HG02884 (cell line): ENCODE data around the gene FAM83F.

Experiments used
- ATAC-seq: cut with Tn5 transposase; IDR thresholded peaks from one replicate; pipeline ENCODE4 v1.9.1; 2021; ENCODE audit warnings: mild to moderate bottlenecking, moderate library complexity; ENCODE audit not compliant: unreplicated experiment

FAM83F gene

DNA sequence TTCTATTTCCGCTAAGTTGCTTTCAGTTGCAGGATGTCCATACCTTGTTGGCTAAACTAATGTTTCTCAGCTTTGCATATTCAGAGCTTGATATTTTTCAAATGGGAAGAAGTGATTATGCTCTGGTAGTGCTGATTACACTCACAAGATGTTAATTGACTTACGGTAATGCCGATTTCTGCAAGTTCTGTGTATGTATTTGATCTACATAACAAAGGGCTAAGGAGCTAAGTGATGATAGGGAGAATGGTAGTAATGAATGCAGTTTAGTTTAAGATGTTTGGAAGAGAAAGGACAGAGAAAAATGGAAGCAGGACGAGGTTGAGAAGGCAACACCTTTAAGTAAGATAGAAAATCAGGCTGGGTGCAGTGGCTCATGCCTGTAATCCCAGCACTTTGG is 61.4 kb downstream of the FAM83F start:
- no peak for ATAC-seq

DNA sequence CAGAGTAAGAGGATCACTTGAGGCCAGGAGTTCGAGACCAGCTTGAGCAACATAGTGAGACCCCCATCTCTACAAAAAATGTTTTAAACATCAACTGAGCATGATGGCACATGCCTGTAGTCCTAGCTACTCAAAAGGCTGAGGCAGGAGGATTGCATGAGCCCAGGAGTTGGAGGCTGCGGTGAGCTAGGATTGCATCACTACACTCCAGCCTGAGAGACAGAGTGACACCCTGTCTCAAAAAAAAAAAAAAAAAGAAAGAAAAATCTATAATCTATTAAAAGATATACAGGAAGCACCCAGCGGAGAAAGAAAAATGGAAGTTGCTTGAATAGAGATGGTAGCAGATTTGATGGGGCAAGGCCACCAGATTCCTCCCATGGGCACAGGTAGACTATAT is 61.8 kb downstream of the FAM83F start:
- no peak for ATAC-seq

DNA sequence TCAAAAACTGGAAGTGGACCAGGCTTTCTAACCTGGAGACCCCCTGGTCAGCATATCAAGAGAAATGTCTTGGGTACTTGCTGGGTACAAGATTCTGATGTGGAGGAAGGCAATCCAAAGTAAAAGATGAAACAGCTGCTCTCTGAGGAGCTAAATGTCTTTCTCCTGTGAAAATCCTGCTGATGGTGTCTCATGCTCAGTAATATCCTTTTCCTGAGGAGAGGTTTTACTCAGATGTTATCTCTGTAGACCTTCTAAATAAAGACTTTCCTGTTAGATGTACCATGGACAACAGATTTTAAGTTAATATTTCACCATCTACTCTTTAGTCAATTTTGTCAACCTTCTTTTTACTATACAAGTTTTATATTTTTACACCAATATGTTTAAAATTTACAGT is 62.9 kb downstream of the FAM83F start:
- ATAC-seq, result no peak

DNA sequence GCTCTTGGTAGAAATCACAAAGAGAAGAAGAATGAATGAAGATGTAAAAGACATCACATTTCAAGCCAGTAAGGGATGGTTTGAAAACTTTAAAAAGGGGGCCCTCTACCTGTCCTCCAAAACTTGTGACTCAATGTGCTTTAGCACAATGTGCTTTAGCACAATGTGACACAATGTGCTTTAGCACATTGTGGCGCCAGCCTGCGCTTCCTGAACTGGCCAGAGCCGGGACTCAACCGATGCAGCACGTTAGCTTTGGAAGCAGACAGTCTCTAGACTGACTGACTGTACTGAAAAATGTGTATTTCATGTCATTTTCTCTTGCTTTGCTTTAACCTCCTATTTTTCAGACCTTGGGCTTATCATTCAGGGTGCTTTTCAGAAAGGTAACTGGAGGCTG is 63.5 kb downstream of the FAM83F start:
- ATAC-seq, result no peak

DNA sequence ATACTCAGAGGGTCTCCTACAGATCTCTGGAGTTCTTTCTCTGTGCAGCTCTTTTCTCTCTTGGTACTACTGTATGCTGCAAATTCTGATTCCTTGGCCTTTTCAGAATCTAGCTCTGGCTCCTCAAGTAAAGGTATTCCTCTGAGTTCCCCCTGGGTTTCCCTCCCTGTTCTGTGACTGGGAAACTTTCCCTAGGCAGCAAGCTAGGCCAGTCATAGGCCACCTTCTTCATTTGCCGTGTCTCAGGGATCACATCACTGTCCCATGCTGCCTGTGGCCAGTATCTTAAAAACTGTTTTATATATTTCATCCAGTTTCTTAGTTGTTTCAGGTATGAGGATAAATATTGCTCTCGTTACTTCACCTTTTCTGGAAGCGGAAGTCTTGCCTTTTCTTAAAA is 71.2 kb downstream of the FAM83F start:
- no peak for ATAC-seq

DNA sequence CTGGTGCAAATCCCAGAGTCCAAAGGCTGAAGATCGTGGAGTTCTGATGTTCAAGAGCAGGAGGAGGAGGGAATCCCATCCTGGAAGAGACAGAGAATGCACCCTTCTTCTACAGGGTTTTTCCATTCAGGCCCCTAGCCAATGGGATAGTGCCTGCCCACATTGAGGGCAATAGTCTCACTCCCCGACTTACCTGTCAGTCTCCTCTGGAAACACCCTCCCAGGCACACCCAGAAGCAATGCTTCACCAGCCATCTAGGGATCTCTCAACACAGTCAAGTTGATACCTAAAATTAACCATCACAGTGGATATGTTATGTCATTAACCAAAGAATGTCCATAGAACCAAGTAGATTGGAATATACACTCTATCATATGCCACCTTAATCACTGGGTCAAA is 72.9 kb downstream of the FAM83F start:
- ATAC-seq, result no peak

DNA sequence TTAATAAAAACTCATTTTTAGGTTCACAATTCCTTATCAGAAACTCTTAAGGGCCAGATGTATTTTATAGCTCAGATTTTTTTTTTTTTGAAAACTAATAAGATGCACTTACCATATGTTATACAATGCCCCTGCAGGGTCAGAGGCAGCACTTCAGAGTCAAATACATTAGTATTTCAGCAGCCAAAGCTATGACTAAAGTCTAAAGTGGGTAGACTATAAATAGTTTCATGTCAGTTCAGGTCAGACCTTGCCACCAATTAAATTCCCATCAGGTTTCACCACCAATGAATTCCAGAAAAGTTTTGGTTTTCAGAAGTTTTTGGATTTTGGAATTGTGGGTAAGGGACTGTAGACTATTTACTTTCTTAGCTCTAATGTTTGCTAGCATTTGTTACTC is 75.9 kb downstream of the FAM83F start:
- no peak for ATAC-seq

DNA sequence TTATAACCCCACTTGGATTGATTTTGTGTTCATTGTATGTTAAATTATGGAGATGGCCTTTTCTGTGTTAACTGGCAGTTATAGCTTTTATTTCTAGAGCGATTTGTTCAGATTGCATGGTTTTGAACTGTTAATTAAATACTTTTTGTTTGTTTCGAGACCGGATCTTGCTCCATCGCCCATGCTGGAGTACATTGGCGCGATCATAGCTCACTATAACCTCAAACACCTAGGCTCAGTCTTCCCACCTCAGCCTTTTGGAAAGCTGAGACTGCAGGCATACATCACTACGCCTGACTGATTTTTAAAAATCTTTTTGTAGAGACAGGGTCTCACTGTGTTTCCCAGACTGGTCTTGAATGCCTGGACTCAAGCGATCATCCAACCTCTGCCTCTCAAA is 77.0 kb downstream of the FAM83F start:
- no peak for ATAC-seq

DNA sequence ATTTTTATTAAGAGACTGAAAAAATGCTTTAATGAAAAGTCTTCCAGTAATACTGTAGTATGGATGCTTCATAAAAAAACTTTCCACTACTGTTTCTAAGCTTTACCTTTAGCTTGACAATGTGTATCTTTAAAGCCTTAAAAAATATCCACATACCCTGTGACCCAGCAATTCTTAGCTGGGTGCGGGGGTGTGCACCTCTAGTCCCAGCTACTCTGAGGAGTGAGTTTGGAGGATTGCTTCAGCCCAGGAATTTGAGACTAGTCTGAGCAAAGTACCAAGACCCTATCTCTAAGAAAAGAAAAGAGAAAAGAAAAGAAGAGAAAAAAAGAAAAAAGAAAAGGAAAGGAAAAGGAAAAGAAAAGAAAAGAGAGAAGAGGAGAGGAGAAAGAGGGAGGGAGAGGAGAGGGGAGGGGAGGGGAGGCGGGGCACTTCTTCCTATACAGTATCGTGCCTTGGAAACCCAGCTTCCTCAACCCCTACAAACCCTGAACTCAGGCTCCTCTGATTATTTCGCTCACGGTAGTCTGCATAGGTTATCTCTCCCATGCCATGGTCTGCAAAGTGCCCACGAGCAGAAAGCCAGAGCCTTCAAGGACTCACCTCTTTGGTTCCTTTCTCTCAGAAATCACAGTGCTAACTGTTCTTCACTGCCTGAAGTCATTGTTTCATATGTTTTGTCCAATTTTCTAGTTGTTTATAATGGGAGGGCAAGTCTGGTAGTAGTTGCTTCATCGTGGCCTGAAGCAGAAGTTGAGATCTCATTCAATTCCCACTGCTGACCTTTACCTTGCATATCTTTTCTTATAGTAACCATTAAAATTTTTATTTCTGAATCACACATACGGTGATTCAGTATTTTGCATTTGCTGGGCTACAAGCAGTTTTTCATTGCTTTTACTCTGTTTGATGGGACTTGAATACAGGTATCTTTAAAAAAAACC is 82.2 kb downstream of the FAM83F start:
- ATAC-seq, result no peak

DNA sequence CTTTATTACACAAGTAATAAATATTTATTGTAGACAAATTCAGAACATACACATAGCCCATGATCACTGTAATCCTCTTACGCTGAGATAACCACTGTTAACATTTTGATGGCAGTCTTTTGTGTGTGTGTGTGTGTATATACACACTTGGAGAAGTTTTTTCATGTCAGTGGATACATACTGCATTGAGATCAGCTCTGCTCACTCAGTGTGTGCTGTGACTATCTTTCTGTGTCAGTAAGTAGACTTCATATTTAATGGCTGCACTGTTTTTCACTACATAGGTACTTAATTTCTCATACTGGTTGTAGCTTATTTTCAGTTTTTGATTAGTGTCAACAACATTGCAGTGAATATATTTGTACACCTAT is 82.9 kb downstream of the FAM83F start:
- ATAC-seq, result no peak

DNA sequence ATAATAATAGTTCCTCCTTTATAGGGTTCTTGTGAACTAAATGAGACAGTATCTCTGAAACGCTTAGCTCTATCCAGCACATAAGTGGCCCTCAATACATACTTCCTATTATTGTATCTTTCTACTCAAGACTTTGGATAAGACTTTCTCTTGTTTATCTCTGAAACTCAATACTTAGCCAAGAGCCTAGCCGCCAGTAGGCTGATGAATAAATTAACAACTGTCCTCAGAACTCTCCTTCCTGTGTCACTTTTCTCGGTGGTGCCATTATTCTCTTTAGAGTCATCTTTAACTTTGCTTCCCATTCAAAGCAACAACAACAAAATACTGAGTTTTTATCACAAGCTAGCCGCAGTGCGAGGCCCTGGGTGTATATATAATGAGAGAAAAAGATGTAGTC is 86.9 kb downstream of the FAM83F start:
- no peak for ATAC-seq

DNA sequence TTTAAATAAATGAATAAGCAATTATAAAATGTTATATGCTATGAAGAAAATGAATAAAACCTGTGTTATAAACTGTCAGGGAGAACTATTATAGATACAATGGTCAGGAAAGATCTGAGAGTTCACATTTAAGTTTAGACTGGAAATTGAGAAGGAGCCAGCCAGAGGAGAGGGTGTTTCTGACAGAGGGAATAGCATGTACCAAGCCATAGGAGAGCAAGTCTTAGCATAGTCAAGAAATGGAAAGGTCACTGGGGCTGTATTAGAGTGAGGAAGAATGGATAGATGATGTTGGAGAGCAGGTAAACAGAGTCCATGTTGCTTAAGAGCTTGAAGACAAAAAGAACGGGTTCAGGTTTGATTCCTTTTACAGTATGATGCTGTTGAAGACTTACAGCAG is 87.4 kb downstream of the FAM83F start:
- ATAC-seq, result no peak

DNA sequence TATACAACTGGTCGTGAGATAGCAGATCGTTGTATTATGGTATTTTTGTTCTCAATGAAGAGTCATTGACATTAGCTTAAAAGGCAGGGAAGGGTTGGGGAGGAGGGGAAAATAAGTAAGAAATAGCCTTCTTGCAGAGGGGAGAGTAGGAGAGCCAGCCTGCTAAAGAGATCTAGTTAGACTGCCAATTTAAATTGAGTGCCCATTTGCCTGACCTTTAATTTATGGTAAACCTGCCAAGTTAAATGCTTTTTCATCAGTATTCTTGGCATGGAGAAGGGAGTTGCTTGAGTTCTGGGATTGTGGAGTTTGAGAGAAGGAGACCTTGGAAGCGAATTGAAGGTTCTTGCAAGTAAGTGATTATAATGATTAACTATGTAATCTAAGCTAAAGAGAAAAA is 89.0 kb downstream of the FAM83F start:
- ATAC-seq, result no peak

DNA sequence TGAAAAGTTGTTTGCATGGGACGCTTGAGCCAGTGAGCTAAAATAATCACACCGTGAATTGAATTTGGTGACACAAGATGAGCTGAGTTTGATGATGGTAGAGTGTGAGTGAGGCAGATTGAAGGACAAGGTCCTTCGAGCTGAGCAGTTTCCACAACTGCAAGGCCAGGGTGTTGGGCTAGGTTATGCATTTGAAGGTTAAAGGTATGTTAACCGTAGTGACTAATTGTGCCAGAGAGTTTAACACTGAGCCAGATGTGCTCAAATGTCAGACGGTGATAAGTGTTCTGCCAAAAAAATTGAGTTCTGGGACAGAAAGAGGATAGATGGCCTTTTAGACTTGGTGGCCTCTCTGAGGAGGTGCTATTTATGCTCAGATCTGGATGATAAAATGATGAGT is 89.5 kb downstream of the FAM83F start:
- ATAC-seq, result no peak

DNA sequence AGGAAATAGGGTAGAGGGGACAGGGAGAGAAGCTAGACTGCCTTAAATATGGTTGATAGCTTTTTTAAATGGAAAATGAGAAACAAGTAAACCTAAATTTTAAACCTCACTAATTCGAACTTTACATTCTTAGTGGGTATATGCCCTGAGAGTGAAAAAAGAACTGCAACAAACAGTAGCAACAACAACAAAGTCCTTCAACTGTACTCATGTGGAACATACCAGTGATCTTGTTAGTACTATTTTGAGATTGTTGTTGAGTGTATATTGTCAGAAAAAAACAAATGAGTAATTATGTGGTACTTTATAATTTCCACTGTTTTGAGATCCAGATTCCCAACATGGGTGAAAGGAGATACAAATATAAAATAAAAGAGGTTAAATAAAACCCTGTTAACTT is 94.1 kb downstream of the FAM83F start:
- ATAC-seq, result no peak
